HG03175 (cell line): ENCODE measurements around the gene RIN3.
A peak's percentile ranks its signal among the peaks of the same experiment; 100 is the strongest.

Source experiments
- ATAC-seq: cut with Tn5 transposase; IDR thresholded peaks from one replicate; pipeline ENCODE4 v1.9.1; 2021; ENCODE audit warnings: mild to moderate bottlenecking, moderate library complexity; ENCODE audit not compliant: unreplicated experiment

Gene RIN3, protein sequence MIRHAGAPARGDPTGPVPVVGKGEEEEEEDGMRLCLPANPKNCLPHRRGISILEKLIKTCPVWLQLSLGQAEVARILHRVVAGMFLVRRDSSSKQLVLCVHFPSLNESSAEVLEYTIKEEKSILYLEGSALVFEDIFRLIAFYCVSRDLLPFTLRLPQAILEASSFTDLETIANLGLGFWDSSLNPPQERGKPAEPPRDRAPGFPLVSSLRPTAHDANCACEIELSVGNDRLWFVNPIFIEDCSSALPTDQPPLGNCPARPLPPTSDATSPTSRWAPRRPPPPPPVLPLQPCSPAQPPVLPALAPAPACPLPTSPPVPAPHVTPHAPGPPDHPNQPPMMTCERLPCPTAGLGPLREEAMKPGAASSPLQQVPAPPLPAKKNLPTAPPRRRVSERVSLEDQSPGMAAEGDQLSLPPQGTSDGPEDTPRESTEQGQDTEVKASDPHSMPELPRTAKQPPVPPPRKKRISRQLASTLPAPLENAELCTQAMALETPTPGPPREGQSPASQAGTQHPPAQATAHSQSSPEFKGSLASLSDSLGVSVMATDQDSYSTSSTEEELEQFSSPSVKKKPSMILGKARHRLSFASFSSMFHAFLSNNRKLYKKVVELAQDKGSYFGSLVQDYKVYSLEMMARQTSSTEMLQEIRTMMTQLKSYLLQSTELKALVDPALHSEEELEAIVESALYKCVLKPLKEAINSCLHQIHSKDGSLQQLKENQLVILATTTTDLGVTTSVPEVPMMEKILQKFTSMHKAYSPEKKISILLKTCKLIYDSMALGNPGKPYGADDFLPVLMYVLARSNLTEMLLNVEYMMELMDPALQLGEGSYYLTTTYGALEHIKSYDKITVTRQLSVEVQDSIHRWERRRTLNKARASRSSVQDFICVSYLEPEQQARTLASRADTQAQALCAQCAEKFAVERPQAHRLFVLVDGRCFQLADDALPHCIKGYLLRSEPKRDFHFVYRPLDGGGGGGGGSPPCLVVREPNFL

DNA sequence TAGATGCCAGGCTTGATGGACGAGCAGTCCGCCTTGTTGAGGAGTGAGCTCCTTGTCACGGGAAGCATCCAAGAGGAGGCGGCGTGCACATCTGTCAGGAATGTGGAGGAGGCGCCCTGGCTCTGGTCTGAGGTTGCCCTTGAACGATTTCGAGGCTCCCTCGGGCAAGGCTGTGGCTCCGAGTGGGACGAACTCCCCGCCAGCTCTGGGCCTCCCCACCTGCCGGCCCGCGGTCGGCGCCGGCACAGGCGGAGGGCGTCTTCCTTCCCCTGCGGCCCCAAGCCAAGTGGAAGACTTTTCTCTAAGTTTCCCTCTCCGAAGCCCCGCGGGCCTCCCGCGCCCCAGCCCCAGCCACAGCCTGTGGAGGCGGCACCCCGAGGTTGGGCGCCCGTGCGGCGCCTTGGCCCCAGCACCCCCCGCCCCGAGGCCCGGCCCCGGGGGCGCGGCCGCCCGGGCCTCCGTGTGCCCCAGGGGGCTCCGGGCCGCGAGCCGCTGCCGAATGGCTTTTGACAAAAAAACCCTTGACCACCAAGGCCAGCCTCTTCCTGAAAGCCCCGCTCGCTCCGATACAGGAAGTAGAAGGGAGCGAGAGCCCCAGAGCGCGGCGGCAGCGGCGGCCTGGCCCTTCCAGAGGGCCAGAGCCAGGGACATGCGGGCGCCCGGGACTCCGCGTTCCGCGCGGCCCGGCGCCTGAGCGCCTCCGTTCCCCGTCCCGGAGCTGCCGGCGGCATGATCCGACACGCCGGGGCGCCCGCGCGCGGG is at the start of gene RIN3:
RIN3 (plus strand) TSS at position 578 of the 762 bp plus-strand sequence; CDS start at position 730, 152 bp downstream.
- peak; percentile 59 for ATAC-seq

DNA sequence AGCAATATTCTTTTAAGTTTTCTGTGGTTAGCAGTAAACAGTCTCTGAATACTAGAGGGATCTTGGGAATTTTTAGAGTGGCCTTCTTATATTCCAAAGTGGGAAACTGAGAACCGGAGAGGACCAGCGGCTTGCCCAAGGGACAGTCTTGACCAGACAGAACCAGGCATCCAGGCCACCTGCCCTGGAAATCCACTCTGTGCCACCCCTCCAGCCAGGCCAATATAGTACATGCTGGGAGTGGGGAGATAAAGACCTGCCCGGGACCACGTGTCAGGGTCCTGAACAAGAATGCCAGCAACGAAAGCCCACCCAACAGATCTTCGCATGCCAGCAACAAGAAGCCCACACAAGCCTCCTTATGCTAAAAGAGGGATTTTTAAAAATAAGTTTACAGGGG is 49.4 kb upstream of the RIN3 start:
- ATAC-seq = no peak

DNA sequence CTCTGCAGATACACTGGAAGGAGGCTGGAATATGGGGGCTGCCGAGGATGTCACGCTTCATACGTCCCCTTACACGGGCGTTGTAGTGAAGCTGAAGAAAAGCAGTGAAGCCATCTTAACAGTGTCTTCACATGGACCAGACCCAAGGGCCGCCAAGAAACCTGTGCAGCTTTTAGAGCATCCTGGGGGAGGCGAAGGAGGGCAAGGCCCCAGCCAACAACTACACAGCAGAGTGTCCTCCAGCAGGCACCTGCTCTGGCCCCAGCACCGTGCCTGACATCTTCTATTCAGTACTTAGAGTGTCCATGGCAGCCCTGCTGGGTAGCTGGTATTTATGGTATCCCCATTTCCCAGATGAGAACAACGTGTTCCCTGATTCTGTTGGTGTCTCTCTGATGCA is 48.9 kb upstream of the RIN3 start:
- ATAC-seq = no peak

DNA sequence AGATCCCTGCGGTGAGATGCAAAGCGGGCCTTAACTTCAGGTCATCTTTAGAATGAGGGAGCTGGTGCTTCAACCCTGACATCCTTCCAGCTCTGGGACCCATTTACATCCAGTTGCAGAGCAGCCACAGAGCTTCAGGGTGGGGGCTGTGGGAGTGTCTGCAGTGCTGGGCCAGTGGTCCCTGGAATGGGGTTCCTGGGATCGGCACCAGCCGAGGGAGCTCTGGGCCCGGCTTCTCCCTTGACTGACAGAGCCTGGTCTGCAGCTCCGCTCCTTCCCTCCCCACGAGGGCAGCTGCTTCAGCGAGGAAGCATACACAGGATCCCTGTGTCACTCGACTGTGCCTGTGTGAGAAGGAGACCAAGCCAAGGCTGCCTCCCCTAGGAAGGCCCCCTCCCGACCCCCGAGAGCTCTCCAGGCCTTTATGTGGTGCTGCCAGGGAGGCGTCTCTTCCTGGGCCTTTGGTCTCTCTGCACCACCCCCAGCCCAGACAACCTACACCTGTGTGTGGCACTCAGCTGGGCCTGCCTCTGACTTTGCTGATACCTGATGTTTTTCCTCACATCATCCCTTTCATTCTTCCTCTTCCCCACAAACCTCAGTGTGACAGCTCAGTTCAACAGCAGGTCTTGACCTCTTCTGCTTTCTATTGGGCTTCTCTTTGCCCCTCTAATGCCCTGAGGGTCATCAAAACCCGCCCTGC is 48.1 kb upstream of the RIN3 start:
- no peak for ATAC-seq

DNA sequence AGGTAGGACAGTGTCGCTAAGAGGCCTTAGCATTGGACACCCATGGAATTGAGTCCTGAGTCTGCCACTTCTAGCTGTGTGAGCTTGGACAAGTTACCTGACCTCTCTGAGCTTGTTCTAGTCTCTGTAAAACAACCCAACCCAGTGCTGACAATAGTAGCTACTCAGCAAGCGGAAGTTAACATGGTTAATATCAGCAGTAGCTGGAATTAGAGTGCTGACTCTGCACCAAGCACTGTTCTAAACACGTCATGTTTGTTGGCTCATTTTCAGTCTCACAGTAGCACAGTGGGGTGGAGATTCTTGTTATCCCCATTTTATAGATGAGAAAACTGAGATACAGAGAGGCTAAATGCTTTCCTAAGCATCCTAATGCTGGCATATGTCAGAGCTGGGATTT is 47.5 kb upstream of the RIN3 start:
- no peak for ATAC-seq

DNA sequence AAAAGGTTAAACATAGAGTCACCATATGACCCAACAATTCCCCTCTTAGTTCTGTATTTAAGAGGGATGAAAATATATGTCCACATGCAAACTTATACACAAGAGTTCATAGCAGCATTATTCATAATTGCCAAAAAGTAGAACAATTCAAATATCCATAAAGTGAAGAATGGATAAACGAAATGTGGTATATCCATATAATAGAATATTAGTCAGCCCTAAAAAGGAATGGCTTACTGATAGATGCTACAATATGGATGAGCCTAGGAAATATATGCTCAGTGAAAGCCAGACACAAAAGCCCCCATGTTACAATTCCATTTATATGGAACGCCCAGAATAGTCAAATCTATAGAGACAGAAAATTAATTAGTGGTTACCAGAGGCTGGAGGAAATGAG is 44.1 kb upstream of the RIN3 start:
- ATAC-seq = no peak

DNA sequence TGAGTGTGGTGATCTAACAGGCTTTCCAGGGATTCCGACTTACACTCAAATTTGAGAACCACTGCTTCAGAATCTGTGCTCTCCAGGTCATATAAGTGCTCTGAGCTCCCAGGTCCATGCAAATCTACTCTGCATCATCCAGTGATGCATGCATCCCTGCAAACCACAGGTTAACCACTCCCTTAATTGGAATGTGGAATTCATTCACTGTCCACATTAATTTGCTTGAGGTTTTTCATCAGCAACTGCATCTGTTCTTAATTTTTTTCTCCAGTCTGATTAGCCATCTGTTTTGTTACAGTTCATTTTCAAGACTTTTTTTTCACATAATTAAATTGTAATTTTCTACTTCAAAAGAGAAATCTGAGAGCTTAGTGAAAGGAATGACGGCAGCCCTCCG is 43.4 kb upstream of the RIN3 start:
- ATAC-seq = no peak

DNA sequence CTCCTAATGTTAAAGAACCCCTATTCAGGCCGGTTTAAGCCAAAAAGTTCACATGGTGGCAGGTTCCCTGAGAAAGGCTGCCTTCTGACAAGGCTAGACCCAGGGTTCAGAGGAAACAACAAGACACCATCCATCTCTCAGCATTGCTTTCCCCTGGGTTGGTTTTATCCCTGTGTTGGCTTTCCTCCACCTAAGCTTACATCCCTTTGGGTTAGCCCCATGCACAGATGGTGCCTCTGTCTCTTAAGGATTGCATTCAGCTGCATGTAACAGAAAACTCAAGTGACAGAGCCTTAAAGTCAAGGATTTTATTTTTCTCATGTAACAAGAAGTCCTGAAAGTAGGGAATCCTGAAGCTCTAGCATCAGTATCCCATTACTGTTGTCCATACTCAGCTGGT is 42.8 kb upstream of the RIN3 start:
- no peak for ATAC-seq

DNA sequence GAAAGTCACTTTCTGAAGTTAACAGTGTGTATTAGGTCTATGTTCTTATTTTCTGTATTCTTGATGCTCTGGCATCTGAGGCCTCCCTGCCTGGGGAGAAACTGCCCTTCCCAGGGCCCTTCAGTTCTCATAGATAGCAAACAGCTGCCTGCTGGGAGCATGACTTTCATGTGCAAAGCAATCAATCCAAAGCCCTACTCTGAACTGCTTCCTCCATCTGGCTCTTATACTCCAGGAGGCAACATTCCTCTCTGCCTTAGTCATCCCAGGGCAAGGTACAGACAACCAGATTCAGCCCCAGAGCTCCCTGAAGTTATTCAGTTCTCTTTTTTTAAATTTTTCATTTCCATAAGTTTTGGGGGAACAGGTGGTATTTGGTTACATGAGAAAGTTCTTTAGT is 41.7 kb upstream of the RIN3 start:
- no peak for ATAC-seq

DNA sequence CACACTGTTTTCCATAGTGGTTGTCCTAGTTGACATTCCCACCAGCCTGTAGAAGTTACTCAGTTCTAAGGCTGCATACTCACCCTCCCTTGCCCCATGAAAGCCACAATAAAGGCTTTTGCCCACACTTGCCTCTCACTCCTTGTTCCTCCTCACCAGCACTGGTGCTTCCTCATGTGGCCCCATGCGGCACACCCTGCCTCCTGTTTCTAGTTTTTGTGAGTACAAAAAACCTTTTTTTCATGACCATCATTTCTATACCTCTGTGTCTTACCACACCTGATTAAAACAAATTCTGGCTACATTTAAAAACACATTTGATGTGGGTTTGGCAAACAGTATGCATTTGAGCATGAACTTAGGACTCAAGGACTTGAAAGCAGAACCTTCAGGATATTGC is 40.7 kb upstream of the RIN3 start:
- no peak for ATAC-seq

DNA sequence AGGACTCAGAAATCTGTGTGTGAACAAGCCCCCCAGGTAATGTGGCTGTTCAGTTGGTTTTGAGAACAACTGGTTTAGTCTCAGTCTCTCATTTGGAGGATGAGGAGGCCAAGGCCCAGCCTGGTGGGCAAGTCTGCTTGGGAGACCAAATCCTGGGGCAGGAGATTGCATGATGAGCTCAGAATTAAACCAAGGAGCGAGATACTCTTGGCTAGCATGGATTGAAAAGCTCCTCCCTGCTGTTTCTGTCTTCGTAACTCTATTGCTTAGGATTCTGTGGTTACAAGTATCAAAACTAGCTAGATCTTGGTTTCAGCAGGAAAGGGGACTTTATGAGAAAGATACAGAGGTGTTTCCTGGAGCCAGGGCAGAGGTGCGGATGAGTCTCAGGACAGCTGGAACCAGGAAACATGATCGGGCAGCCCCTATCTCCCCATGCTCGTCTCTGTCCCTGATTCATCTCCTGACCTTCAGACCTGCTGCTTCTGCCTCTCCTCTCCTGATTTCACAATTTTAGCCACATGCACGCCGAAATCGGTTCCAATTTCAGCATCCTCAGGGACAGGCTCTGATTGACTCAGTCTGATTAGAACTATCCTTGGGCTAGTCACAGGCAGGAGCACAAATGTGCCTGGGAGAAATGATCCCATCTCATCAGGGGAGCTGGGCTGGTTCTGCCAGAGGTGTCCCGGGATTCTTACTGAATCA is 40.2 kb upstream of the RIN3 start:
- ATAC-seq = no peak

DNA sequence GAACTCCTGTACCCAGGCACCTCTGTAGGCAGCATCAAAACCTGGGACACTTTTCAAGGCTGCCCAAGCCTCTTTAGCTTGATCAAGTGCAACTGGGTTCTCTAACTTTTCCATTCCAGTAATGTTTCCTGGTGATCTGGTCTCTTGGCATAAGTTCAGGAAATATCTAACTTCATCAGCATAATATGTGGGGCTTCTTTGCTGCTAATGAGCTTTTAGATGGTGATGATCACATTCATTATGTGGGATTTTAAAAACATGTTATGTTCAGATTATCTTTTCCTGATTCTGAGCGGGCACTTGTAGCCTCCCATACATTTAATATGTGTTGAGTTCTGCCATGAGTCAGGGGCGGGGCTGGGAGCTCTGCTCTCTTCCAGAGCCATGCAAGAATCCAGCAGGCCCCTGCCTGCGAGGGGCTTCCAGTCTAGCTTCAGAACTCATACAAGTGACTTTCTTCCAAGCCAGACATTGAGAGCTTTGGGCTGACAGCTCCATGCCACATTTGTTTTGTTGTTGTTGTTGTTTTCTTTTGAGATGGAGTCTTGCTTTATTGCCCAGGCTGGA is 39.5 kb upstream of the RIN3 start:
- ATAC-seq = no peak

DNA sequence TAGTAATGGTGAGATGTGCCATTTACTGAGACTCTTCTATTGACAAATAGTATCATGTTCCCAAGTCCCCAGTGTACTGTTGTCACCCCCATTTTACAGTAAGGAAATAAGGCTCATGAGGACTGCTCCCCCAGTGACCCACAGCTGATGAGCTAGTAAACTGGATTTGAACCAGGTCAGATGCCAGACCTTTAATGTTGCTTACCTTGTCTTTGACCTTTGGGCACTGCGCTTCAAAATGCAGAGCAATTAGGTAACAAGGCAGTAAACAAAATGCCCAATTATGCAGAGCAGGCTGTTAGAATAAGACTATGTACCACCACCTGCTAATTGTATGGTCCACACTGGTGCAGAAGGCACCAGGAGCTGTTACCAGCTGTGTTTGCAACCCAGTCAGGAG is 38.5 kb upstream of the RIN3 start:
- ATAC-seq = no peak

DNA sequence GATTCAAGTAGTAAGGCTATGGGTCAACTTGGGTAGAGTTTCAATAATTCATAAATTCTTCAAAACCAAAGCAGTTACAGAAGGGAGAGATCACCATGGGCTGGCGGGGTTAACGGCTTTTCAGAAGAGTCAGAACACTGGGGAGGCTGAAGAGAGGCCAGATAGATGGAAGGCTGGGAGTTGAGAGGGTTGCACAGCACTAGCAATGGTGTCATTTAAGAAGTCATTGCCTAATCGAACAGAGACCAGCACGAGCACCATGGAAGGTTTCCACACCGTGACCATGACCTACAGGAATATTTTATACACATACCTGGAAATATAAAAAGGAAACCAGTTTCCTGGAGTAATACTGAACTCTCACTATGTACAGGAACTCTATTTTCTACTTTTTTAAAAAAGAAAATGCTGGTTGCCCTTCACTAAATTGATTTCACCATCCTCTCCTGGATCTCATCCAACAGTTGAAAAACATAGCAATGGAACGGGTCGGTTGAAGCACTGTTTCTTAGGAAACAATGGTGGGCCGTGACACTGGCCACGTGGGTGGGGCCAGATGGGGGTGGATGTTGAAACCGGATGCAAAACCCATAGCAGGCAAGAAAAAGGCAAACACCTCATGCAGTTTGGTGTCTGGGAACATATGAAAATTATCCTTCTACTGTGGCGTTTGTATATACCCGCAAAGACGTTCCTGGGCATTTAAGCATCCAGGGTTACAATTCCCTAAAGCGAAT is 38.0 kb upstream of the RIN3 start:
- ATAC-seq = no peak

DNA sequence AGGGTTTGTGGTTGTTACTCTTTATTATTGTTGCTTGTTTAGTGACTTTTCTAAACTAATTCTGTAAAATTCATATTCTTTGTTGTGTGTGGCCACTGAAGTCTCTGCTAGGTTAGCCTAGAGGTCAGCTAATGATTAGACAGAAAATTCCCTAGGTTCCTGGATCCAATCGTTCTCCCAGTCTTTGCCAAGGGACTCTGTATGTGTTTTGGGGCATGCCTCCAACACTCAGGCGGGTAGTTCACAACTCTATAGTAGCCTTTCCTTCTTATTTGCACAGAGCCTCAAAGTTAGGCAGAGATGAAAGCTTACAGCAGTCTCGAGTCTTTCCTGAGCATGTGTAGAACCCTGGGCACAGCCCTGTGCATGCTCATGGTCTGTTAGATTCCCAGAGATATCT is 32.7 kb upstream of the RIN3 start:
- no peak for ATAC-seq

DNA sequence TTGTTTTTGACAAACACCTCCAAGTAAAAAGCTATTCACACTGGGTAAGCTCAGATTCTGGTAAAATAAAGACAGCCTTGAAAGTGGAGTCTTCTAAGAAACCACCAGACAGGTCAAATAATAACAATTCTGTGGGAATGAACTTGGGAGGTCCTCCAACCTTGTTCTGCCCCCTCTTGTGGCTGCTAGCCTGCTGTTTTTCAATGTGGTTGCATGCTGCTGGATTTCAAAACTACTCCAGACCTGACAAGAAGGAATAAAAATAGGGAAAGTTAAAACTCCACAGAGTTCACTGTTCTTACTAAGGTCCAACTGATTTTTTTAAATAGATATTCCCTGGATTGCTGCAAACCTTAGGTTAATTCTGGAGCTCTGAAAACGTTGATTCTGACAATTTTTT is 32.2 kb upstream of the RIN3 start:
- ATAC-seq = no peak

DNA sequence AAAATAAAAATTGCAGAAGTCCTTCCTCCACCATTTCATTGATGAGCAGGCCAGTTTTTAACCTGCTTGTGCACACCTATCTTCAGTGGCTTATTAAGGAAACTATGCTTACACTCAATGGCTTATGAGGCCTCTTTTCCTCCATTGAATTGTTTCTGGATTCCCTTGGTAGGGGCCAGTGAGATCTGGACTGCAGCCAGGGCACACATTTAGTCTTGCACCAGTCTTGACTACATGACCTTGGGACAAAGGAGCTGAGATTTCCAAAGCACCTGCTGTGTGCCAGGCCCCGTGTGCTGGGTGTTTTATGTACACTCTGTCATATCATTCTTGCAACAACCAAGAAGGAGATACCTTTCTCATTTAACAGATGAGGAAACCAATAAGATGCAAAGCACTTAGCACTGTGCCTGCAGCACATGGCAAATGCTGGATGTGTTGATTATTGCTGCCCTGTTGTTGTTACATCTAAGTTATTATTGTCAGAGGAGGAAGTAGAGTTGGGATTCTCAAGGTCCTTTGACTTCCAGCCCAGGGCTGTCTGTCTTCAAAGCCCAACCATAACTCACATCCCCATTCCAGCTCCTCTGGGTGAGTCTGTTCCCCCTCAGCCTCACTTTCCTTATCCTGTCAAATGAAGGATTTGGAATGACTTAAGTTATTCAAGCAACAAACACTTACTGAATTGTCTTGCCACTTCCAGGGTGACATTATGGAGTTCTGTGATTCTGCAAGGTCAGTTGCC is 31.6 kb upstream of the RIN3 start:
- no peak for ATAC-seq

DNA sequence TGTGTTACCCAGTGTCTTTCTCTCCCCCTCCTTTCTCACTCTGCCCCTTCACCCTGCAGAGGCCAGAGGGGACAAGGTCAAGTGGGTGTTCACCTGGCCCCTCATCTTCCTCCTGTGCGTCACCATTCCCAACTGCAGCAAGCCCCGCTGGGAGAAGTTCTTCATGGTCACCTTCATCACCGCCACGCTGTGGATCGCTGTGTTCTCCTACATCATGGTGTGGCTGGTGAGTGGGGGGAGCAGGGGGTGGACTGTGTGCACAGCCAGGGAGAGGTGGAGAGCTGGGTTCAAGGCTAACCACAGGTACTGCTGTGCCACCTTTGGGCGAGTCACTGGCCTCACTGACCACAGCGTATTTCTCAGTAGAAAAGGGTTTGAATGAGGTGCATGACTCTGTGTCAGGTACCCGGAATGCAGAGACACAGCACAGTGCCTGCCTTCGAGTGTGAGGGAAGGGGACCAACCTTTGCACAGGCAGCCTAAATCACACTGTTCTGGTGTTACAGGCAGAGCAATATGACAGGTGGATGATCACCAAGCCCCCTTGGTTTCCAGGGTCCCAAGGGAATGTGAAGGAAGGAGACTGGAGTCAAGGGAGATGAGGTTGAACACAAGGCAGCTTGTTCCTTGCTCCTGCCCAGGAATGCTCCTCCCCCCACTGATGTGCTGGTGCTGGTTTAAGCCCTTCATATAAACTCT is 30.8 kb upstream of the RIN3 start:
- no peak for ATAC-seq
